ENCODE results near the gene TYW1B. TPM values are rescaled to one million over a fixed set of nuclear protein-coding genes. Genes with fewer than 3 reads are reported as not detected.
"Not testable (repeated sequence)": the region's sequence is repeated elsewhere in the genome, so short reads cannot be mapped to it uniquely, and the experiment has no call there.

TYW1B gene
- total and polyA plus RNA-seq, 8 donors, result 2.4 to 9.7 (median 5.6) TPM

GRCh38 chr7:72739716-72740115 is 88.3 kb downstream of the TYW1B start:
- ATAC-seq; H3K27ac ChIP-seq; H3K27me3 ChIP-seq; DNase-seq; H3K4me3 ChIP-seq; H3K4me1 ChIP-seq; intact Hi-C loops (cut with DNase I): not testable (repeated sequence)
- peaks cover 0 to 18% of the 10 kb centered on the region in 2 donors for H3K36me3 ChIP-seq
- peaks cover 0 to 27% of the 10 kb centered on the region in 2 donors for H3K9me3 ChIP-seq

DNA sequence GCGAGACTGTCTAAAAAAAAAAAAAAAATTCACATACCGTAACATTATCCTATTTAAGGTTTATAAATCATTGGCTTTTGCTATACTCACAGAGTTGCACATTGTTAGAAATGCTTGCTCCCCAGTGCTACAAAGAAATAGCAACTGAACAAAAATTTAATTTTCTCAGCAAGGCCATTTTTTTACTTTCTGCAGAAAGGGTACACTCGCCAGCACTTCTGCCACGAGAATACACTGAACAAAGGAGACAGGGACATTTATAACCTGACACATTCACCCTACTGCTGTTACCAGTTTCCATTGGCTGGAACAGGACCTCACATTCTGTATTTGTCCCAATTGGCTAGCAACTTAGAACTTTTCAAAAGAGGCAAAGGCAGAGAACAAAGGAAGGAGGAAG is 92.1 kb downstream of the TYW1B start:
- H3K27ac ChIP-seq; H3K27me3 ChIP-seq; H3K4me1 ChIP-seq; ATAC-seq; H3K4me3 ChIP-seq; DNase-seq; intact Hi-C loops (cut with DNase I): not testable (repeated sequence)
- Histone ChIP-seq H3K36me3 (peaks cover 0 to 11% of the 10 kb centered on the region in 2 donors), H3K9me3 (peaks cover 0 to 45% of the 10 kb centered on the region in 2 donors)

DNA sequence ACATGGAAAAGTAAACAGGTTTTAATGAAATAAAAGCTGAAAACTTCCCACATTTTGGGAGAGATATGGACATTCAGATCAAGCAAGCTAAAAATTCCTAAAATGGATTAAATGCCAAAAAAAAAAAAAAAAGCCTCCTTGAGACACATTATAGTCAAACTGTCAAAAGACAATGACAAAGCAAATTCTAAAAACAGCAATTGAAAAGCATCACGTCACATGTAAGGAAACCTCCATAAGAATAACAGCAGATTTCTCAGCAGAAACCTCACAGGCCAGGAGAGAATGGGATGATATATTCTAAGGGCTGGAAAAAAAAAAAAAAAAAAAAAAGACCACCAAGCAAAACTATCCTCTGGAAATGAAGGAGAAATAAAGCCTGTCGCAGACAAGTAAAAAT is 97.2 kb downstream of the TYW1B start:
- H3K4me3 ChIP-seq; H3K27me3 ChIP-seq; H3K36me3 ChIP-seq; ATAC-seq; H3K4me1 ChIP-seq; DNase-seq; H3K27ac ChIP-seq; intact Hi-C loops (cut with DNase I): not testable (repeated sequence)
- H3K9me3 ChIP-seq, result peaks cover 0 to 32% of the 10 kb centered on the region in 2 donors

DNA sequence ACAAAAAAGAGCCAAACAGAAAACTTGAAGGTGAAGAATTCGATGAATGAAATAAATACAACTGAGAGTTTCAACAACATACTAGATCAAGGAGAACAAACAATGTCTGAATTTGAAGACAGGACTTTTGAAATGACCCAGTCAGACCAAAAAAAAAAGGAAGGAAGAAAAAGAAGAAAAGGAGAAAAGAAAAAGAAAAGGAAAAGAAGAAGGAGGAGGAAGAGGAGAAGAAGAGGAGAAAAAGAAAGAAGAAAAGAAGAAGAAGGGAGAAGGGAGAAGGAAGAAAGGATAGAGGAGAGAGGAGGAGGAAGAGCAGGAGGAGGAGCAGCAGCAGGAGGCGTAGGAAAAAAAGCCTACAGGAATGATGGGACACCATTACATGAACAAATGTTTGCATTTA is 97.6 kb downstream of the TYW1B start:
- H3K27me3 ChIP-seq; H3K36me3 ChIP-seq; H3K4me1 ChIP-seq; intact Hi-C loops (cut with DNase I); H3K27ac ChIP-seq; H3K4me3 ChIP-seq; ATAC-seq; DNase-seq: not testable (repeated sequence)
- peaks cover 0 to 30% of the 10 kb centered on the region in 2 donors for H3K9me3 ChIP-seq

GRCh38 chr7:72729130-72729529 is 98.9 kb downstream of the TYW1B start:
- H3K36me3 ChIP-seq; H3K4me1 ChIP-seq; DNase-seq; H3K4me3 ChIP-seq; H3K27ac ChIP-seq; intact Hi-C loops (cut with DNase I); ATAC-seq; H3K27me3 ChIP-seq: not testable (repeated sequence)
- H3K9me3 ChIP-seq, result peaks cover 0 to 21% of the 10 kb centered on the region in 2 donors

DNA sequence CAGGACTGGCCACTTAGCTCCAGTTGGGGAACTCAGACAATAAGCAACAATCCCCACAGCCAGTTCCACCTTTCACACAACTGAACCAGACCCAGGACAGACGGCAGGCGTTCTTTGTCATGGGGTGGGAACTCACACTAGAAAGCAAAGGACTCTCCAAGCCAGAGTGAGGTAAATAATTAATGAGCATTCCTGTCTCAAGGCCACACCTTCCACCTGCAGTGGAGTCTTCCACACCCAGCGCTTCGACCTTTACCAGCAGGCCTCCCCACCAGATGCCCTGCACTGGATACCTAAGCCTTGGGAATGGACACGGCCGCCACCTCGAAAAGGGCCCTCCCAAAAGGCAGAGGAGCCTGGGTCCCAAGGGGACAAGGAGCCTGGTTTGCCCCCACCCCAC is 105.3 kb downstream of the TYW1B start:
- H3K4me1 ChIP-seq; H3K36me3 ChIP-seq; intact Hi-C loops (cut with DNase I); H3K27ac ChIP-seq; H3K4me3 ChIP-seq; H3K27me3 ChIP-seq; H3K9me3 ChIP-seq: not testable (repeated sequence)
- peak; percentile 97 for ATAC-seq
- peak in 2 of 4 donors; percentile 8 to 46 for DNase-seq

- intact Hi-C loops (cut with DNase I); ATAC-seq; H3K27me3 ChIP-seq; H3K9me3 ChIP-seq; H3K27ac ChIP-seq; H3K36me3 ChIP-seq; H3K4me3 ChIP-seq; DNase-seq; H3K4me1 ChIP-seq: not testable (repeated sequence)
These were observed 107.1 kb downstream of the TYW1B start for GRCh38 chr7:72720890-72721289.

- H3K27ac ChIP-seq; ATAC-seq; H3K4me3 ChIP-seq; DNase-seq; H3K4me1 ChIP-seq; H3K9me3 ChIP-seq; H3K36me3 ChIP-seq; intact Hi-C loops (cut with DNase I); H3K27me3 ChIP-seq: not testable (repeated sequence)
These were observed 110.7 kb downstream of the TYW1B start for GRCh38 chr7:72717252-72717774.

DNA sequence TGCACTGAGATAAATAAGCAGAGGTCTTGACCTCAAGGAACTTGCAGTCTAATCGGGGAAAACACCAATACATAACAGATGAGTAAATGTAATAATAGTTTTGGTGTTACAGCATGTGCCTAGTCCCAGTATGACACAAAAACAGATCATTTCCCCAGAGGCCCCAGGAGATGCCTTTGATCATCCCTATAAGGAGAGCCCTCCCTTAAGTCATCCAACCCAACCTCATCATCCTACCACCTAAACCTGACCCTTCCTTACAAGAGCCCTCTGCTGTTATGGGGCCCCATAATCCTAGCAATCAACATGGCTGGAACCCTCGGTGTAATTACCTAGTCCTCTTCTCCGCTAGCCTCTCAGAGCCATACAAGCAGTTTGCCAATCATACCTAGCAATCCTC is 116.1 kb downstream of the TYW1B start:
- H3K4me1 ChIP-seq; H3K4me3 ChIP-seq; H3K27ac ChIP-seq; H3K9me3 ChIP-seq; H3K36me3 ChIP-seq; H3K27me3 ChIP-seq; DNase-seq; ATAC-seq; intact Hi-C loops (cut with DNase I): not testable (repeated sequence)

DNA sequence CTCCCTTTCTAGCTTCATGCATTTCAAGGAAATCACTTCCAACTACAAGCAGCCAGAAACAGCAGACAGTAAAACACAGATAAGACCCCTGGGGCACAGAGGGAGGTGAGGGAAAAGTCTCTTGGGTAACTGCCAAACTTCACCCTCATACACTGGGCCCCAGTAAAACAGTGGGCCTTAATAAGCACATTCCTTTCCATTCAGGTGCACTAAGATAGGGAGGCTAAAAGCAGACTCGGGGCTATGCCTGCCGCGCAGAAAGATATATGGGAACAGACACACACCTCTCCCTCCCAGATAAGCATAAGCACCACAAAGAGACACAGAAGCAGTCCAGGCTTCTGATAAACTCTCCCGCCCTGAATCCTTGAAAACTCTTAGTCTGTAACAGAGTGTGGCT is 117.0 kb downstream of the TYW1B start:
- H3K36me3 ChIP-seq, result peaks cover 0 to 8% of the 10 kb centered on the region in 2 donors
- no peaks in the 10 kb centered on the region for H3K4me1 ChIP-seq
- intact Hi-C loops (cut with DNase I), result no loop called here
- no peak overlapping the region for H3K4me3 ChIP-seq
- DNase-seq, result no peak
- ATAC-seq, result no peak
- no peak overlapping the region for H3K27ac ChIP-seq
- TF ChIP-seq CTCF (IDR thresholded peaks at IDR 0.05), result no peak
- no peaks in the 10 kb centered on the region for H3K27me3 ChIP-seq
- no peaks in the 10 kb centered on the region for H3K9me3 ChIP-seq
